ENCODE results near the gene COL4A1. TPM values are rescaled to one million over a fixed set of nuclear protein-coding genes. Genes with fewer than 3 reads are reported as not detected.

COL4A1 gene
- polyA plus RNA-seq, 1 of the 3 experiments (the other 2 are of a cell fraction), result 30.3 TPM

GRCh38 chr13:110123041-110123809, 183.7 kb downstream of the COL4A1 start:
- H4K20me1 ChIP-seq (ENCODE audit: insufficient read depth), result no peaks in the 10 kb centered on the region
- ChIA-PET POLR2A (no interaction called here), CTCF (interaction anchor here (0.8 to 3.3 kb wide), 5 partner anchors 10 to 1208 kb away, joined by 3 to 10 read pairs (median 4); no protein-coding TSS in a partner anchor)
- no peaks in the 10 kb centered on the region for H3K9me3 ChIP-seq
- H3K4me3 ChIP-seq (ENCODE audit: low read depth in 2 of 2, low read length in 1 of 2), result no peak overlapping the region
- WGBS (ENCODE audit: low lambda C conversion rate), result 83% methylated on average over 8 of the region's 19 CpGs
- no peaks in the 10 kb centered on the region for H3K36me3 ChIP-seq (replicated peaks in 1 of 2; ENCODE audit: control insufficient read depth in 1 of 2, insufficient read depth in 2 of 2, low read length in 1 of 2)
- DNase-seq, result no peak
- no peak overlapping the region for H3K27ac ChIP-seq (ENCODE audit: low read depth in 2 of 2, low read length in 1 of 2)
- no peak overlapping the region for H2AFZ ChIP-seq (ENCODE audit: low read depth)
- no peaks in the 10 kb centered on the region for H3K27me3 ChIP-seq (ENCODE audit: insufficient read depth)
- no peaks in the 10 kb centered on the region for H3K79me2 ChIP-seq (ENCODE audit: insufficient read depth)
- TF ChIP-seq ELF1 (IDR thresholded peaks at IDR 0.05) (no peak), FOSL2 (IDR thresholded peaks at IDR 0.05; ENCODE audit: borderline replicate concordance, low read depth) (no peak), EP300 (IDR thresholded peaks at IDR 0.05; ENCODE audit: borderline replicate concordance in 1 of 2, low read depth in 1 of 2, low read length in 1 of 2) (no peak), FOXM1 (IDR thresholded peaks at IDR 0.05; ENCODE audit: low read depth) (no peak), SIN3A (IDR thresholded peaks at IDR 0.05; ENCODE audit: borderline replicate concordance, low read depth, low read length) (no peak), RAD21 (IDR thresholded peaks at IDR 0.05; ENCODE audit: low read length) (no peak), POLR2AphosphoS5 (IDR thresholded peaks at IDR 0.05; ENCODE audit: low read depth, low read length) (no peak), EZH2phosphoT487 (IDR thresholded peaks at IDR 0.05; ENCODE audit: borderline replicate concordance, low read depth) (no peak), TCF12 (IDR thresholded peaks at IDR 0.05) (no peak)
- TF ChIP-seq, protein P1, sequence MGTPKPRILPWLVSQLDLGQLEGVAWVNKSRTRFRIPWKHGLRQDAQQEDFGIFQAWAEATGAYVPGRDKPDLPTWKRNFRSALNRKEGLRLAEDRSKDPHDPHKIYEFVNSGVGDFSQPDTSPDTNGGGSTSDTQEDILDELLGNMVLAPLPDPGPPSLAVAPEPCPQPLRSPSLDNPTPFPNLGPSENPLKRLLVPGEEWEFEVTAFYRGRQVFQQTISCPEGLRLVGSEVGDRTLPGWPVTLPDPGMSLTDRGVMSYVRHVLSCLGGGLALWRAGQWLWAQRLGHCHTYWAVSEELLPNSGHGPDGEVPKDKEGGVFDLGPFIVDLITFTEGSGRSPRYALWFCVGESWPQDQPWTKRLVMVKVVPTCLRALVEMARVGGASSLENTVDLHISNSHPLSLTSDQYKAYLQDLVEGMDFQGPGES (IDR thresholded peaks at IDR 0.05; ENCODE audit: low read depth, low read length), result no peak
- H3K9me2 ChIP-seq, result no peaks in the 10 kb centered on the region
- peaks cover 0 to 27% of the 10 kb centered on the region in 2 experiments; a peak in 2 of 4 replicates for H3K4me1 ChIP-seq (ENCODE audit: control insufficient read depth in 1 of 2, insufficient read depth in 2 of 2, low read depth in 1 of 2, low read length in 1 of 2)
- H3K4me2 ChIP-seq, result no peak overlapping the region
- H3F3A ChIP-seq (replicated peaks; ENCODE audit: insufficient read depth), result peaks cover 22% of the 10 kb centered on the region
- no peak overlapping the region for H3K9ac ChIP-seq

DNA sequence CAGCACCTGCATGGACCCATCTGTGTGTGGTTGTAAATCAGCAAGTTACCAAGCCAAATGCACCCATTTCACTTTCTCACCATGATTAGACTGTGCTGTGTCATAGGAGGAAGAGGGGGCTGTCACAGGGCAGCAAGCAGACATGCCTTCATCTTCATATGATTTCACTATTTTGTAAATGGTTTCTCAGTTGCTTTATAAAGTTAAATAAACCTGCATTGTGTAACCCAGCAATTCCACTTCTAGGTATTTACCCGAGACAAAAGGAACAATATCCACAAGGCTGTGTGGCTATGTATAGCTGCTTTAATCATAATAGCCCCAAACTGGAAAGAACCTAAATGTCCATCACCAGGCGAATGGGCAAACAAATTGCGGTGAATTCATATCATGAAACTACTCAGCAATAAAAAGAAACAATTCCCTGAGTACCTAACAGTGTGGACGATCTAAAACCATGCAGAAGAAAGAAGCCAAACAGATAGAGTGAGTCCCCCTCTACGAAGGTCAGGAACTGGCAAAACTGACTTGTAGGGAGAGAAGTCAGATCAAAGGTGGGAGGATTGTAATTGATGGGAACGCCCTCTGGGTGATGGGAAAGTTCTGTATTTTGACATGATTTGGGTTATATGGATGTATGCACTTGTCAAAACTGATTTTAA, 185.4 kb downstream of the COL4A1 start:
- Histone ChIP-seq H3K79me2 (ENCODE audit: insufficient read depth) (no peaks in the 10 kb centered on the region), H3K36me3 (replicated peaks in 1 of 2; ENCODE audit: control insufficient read depth in 1 of 2, insufficient read depth in 2 of 2, low read length in 1 of 2) (no peaks in the 10 kb centered on the region), H3K4me3 (ENCODE audit: low read depth in 2 of 2, low read length in 1 of 2) (no peak overlapping the region), H3K9ac (no peak overlapping the region), H3K27ac (ENCODE audit: low read depth in 2 of 2, low read length in 1 of 2) (no peak overlapping the region), H4K20me1 (ENCODE audit: insufficient read depth) (no peaks in the 10 kb centered on the region), H2AFZ (ENCODE audit: low read depth) (no peak overlapping the region), H3K27me3 (ENCODE audit: insufficient read depth) (no peaks in the 10 kb centered on the region), H3K9me3 (no peaks in the 10 kb centered on the region), H3K4me2 (no peak overlapping the region), H3K4me1 (ENCODE audit: control insufficient read depth in 1 of 2, insufficient read depth in 2 of 2, low read depth in 1 of 2, low read length in 1 of 2) (peaks cover 0 to 12% of the 10 kb centered on the region in 2 experiments; a peak in 1 of 4 replicates), H3F3A (replicated peaks; ENCODE audit: insufficient read depth) (peaks cover 10% of the 10 kb centered on the region), H3K9me2 (no peaks in the 10 kb centered on the region)
- no peak for TF ChIP-seq CTCF (IDR thresholded peaks at IDR 0.05)
- TF ChIP-seq RAD21 (IDR thresholded peaks at IDR 0.05; ENCODE audit: low read length), result no peak
- TF ChIP-seq NRF1 (IDR thresholded peaks at IDR 0.05; ENCODE audit: low read depth, low read length), result no peak
- TF ChIP-seq POLR2AphosphoS5 (IDR thresholded peaks at IDR 0.05; ENCODE audit: low read depth, low read length), result no peak
- no peak for TF ChIP-seq ELF1 (IDR thresholded peaks at IDR 0.05)
- TF ChIP-seq TAF1 (IDR thresholded peaks at IDR 0.05; ENCODE audit: borderline replicate concordance, low read depth, low read length), result no peak
- no peak for TF ChIP-seq EZH2phosphoT487 (IDR thresholded peaks at IDR 0.05; ENCODE audit: borderline replicate concordance, low read depth)
- no peak for TF ChIP-seq FOXM1 (IDR thresholded peaks at IDR 0.05; ENCODE audit: low read depth)
- TF ChIP-seq TCF12 (IDR thresholded peaks at IDR 0.05), result no peak
- no peak for TF ChIP-seq FOXJ3 (CRISPR knock-in tag; IDR thresholded peaks at IDR 0.05)
- TF ChIP-seq FOSL2 (IDR thresholded peaks at IDR 0.05; ENCODE audit: borderline replicate concordance, low read depth), result no peak
- no peak for TF ChIP-seq SIN3A (IDR thresholded peaks at IDR 0.05; ENCODE audit: borderline replicate concordance, low read depth, low read length)
- no peak for TF ChIP-seq MEF2A (IDR thresholded peaks at IDR 0.05; ENCODE audit: borderline replicate concordance, low read depth)
- TF ChIP-seq MXI1 (IDR thresholded peaks at IDR 0.05; ENCODE audit: low read depth, low read length), result no peak
- TF ChIP-seq RCOR1 (IDR thresholded peaks at IDR 0.05; ENCODE audit: low read length), result no peak
- no peak for TF ChIP-seq EP300 (IDR thresholded peaks at IDR 0.05; ENCODE audit: borderline replicate concordance in 1 of 2, low read depth in 1 of 2, low read length in 1 of 2)
- WGBS (ENCODE audit: low lambda C conversion rate), result 96% methylated on average over 6 of the region's 6 CpGs
- ChIA-PET CTCF (no interaction called here), POLR2A (no interaction called here)
- DNase-seq, result no peak
